ENCODE data around the gene DNAH2. TPM values are rescaled to one million over a fixed set of nuclear protein-coding genes. Genes with fewer than 3 reads are reported as not detected.

Gene DNAH2
- total and polyA plus RNA-seq, 2 experiments from 2014 or later: 0.77 to 2.1 TPM

DNA sequence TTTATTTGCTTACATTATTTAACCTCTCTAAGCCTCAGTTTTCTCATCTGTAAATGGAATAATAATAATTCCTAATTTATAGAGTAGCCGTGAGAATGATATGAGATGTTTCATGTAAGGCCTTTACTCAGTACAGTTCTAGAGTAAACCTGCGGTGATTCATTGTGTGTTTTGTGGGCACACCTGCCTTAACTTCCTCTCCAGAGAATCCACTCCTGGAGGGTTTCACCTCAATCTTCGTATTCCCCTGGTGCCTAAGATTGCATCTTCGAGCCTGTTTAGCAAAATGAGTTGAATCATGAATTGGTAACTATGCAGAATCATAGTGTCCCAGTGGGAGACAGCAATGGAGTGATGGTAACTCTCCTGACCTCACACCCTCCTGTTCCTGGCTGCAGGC, 52.3 kb downstream of the DNAH2 start:
- H2AFZ ChIP-seq: no peak overlapping the region
- H3K27ac ChIP-seq: no peak overlapping the region
- H3K4me1 ChIP-seq (ENCODE audit: insufficient read depth): no peaks in the 10 kb centered on the region
- WGBS (ENCODE audit: low lambda C conversion rate, missing lambda C conversion rate): 92% methylated on average over 4 of the region's 4 CpGs
- no peaks in the 10 kb centered on the region for H3K79me2 ChIP-seq
- no peaks in the 10 kb centered on the region for H3K27me3 ChIP-seq
- no peaks in the 10 kb centered on the region for H3K36me3 ChIP-seq (replicated peaks; ENCODE audit: insufficient read depth, low read depth)
- no peak for TF ChIP-seq CTCF (IDR thresholded peaks at IDR 0.05; ENCODE audit: poor library complexity)
- TF ChIP-seq EZH2 (IDR thresholded peaks at IDR 0.05; ENCODE audit: borderline replicate concordance): no peak
- TF ChIP-seq EZH2phosphoT487 (IDR thresholded peaks at IDR 0.05; ENCODE audit: low read depth, severe bottlenecking, unreplicated experiment): no peak
- no peak overlapping the region for H3K4me2 ChIP-seq
- H3K4me3 ChIP-seq: no peak overlapping the region
- DNase-seq (ENCODE audit: low spot score): no peak
- no peaks in the 10 kb centered on the region for H4K20me1 ChIP-seq (ENCODE audit: insufficient read depth, poor library complexity, severe bottlenecking)
- H3K9me2 ChIP-seq (replicated peaks; ENCODE audit: insufficient read depth): no peaks in the 10 kb centered on the region
- no peaks in the 10 kb centered on the region for H3K9me3 ChIP-seq (ENCODE audit: low read depth)

DNA sequence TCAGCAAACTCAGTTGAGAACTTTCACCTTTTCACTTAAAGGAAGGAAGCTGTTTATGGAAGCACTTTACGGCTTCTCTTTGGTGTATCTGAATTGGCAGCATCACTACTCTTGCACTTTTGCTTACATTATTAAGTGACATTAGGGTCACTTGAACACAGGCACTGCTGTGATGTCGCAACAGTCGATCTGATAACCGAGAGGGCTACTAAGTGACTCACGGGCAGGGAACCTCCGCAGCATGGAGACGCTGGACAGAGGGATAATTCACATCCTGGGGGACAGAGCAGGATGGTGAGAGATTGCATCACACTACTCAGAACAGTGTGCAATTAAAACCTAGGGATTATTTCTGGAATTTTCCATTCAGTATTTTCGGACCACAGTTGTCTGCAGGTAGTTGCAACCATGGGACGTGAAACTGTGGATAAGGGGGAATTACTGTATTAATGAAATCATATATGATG, 56.5 kb downstream of the DNAH2 start:
- Histone ChIP-seq H3K79me2 (no peaks in the 10 kb centered on the region), H3K27ac (peak overlapping the region; percentile 54), H4K20me1 (ENCODE audit: insufficient read depth, poor library complexity, severe bottlenecking) (no peaks in the 10 kb centered on the region), H3K9me3 (ENCODE audit: low read depth) (no peaks in the 10 kb centered on the region), H3K9me2 (replicated peaks; ENCODE audit: insufficient read depth) (no peaks in the 10 kb centered on the region), H3K36me3 (replicated peaks; ENCODE audit: insufficient read depth, low read depth) (no peaks in the 10 kb centered on the region), H3K27me3 (no peaks in the 10 kb centered on the region), H3K4me3 (no peak overlapping the region), H3K4me2 (no peak overlapping the region), H3K4me1 (ENCODE audit: insufficient read depth) (no peaks in the 10 kb centered on the region), H2AFZ (no peak overlapping the region)
- no peak for TF ChIP-seq CTCF (IDR thresholded peaks at IDR 0.05; ENCODE audit: poor library complexity)
- no peak for TF ChIP-seq EZH2 (IDR thresholded peaks at IDR 0.05; ENCODE audit: borderline replicate concordance)
- TF ChIP-seq EZH2phosphoT487 (IDR thresholded peaks at IDR 0.05; ENCODE audit: low read depth, severe bottlenecking, unreplicated experiment): no peak
- DNase-seq (ENCODE audit: low spot score): peak; percentile 80
- 39% methylated on average over 9 of the region's 9 CpGs for WGBS (ENCODE audit: low lambda C conversion rate, missing lambda C conversion rate)

DNA sequence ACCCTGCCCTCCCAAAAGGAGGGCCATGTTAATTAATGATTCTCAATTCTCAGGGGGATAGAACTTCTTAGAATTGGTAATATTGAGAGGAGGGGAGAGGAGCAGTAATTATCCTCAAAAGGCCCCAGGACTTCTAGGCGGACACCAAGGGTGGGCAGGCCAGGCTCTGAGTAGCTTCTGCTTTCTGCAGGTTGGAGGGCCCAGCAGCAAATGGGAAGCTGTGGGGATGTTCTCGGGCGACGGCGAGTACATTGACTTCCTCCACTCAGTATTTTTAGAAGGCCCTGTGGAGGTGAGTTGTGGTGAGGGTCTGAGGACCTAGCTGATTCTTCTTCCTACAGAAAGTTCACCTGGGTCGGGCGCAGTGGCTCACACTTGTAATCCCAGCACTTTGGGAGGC, 57.5 kb downstream of the DNAH2 start:
- H3K36me3 ChIP-seq (replicated peaks; ENCODE audit: insufficient read depth, low read depth): no peaks in the 10 kb centered on the region
- 96% methylated on average over 7 of the region's 7 CpGs for WGBS (ENCODE audit: low lambda C conversion rate, missing lambda C conversion rate)
- no peak overlapping the region for H3K4me2 ChIP-seq
- no peak overlapping the region for H2AFZ ChIP-seq
- no peak overlapping the region for H3K27ac ChIP-seq
- no peaks in the 10 kb centered on the region for H3K27me3 ChIP-seq
- H3K9me2 ChIP-seq (replicated peaks; ENCODE audit: insufficient read depth): no peaks in the 10 kb centered on the region
- H3K4me1 ChIP-seq (ENCODE audit: insufficient read depth): no peaks in the 10 kb centered on the region
- no peak overlapping the region for H3K4me3 ChIP-seq
- no peaks in the 10 kb centered on the region for H4K20me1 ChIP-seq (ENCODE audit: insufficient read depth, poor library complexity, severe bottlenecking)
- no peaks in the 10 kb centered on the region for H3K79me2 ChIP-seq
- DNase-seq (ENCODE audit: low spot score): no peak
- no peaks in the 10 kb centered on the region for H3K9me3 ChIP-seq (ENCODE audit: low read depth)
- TF ChIP-seq EZH2phosphoT487 (IDR thresholded peaks at IDR 0.05; ENCODE audit: low read depth, severe bottlenecking, unreplicated experiment) (no peak), EZH2 (IDR thresholded peaks at IDR 0.05; ENCODE audit: borderline replicate concordance) (no peak)

DNA sequence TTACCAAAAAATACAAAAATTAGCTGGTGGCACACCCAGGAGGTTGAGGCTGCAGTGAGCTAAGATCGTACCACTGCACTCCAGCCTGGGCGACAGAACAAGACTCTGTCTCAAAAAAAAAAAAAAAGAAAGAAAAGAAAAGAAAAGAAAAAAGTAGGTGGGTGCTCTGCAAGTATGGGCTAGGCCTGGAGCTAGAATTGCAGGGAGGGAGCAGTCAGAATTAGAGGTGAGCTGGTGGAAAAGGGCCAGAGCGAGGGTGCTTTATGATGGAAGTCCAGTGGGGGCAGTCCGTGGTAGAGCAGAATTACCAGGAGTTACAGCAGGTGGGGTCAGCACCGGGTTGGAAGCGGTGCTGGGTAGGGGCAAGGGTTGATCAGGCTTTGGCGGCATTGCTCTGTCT, 59.5 kb downstream of the DNAH2 start:
- Histone ChIP-seq H3K27me3 (no peaks in the 10 kb centered on the region), H4K20me1 (ENCODE audit: insufficient read depth, poor library complexity, severe bottlenecking) (no peaks in the 10 kb centered on the region), H3K4me1 (ENCODE audit: insufficient read depth) (no peaks in the 10 kb centered on the region), H3K36me3 (replicated peaks; ENCODE audit: insufficient read depth, low read depth) (no peaks in the 10 kb centered on the region), H3K79me2 (no peaks in the 10 kb centered on the region), H3K4me3 (no peak overlapping the region), H3K27ac (no peak overlapping the region), H3K4me2 (no peak overlapping the region), H3K9me3 (ENCODE audit: low read depth) (no peaks in the 10 kb centered on the region), H2AFZ (no peak overlapping the region), H3K9me2 (replicated peaks; ENCODE audit: insufficient read depth) (no peaks in the 10 kb centered on the region)
- WGBS (ENCODE audit: low lambda C conversion rate, missing lambda C conversion rate): 89% methylated on average over 7 of the region's 7 CpGs
- DNase-seq (ENCODE audit: low spot score): no peak
- TF ChIP-seq EZH2phosphoT487 (IDR thresholded peaks at IDR 0.05; ENCODE audit: low read depth, severe bottlenecking, unreplicated experiment) (no peak), EZH2 (IDR thresholded peaks at IDR 0.05; ENCODE audit: borderline replicate concordance) (no peak)

All from hepatocyte (in vitro differentiated cells).